ENCODE data around the gene CLTCL1. TPM values are rescaled to one million over a fixed set of nuclear protein-coding genes. Genes with fewer than 3 reads are reported as not detected.

The CLTCL1 gene
- total RNA-seq: 1 to 10 TPM in 1 of 2 donors, under 1 TPM in 1; 0.66 to 2.3 TPM

DNA sequence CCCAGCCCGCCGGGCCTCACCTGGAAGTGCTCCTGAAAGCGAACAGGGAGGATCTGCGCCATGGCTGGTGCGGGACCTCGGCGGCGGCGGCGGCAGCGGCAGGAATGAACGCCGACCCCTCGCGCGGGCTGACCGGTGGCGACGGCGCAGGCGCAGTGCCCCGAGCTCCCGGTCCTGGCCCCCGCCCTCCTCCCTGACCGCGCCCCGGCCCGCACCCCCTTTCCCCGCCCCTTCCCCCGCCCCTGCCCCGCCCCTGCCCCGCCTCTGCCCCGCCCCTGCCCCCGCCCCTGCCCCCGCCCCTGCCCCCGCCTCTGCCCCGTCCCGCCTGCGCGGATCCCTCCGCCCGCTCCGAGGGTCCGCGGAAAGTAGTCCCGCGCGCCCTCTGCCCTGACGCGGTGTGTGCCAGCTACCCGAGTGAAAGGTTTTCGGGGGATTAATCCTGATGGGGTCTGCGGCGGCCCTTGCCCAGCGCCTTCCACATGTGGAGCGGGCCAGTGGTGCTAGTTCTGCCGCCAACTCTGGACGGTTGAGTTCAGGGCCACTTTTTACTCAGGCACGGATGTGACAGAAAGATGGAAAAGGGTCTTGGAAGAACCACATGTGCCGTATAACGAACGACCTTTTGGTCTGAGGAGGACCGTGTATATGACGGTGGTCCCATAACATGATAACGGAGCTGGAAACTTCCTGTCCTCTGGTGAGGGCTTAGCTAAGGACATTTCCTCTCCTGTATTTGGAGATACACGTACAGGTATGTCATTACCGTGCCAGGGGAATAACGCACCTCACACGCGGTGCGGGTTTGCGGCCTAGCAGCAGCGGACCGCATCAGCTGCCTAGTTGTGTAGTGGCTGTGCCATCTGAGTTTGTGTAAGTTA is at the start of gene CLTCL1:
CLTCL1 (minus strand) TSS at position 140 of the 878 bp plus-strand sequence; CDS start at position 62, 78 bp downstream.
- peak within 1 kb of the TSS; percentile 52 to 83 (median 78) for H3K27ac ChIP-seq
- TF ChIP-seq POLR2A (IDR thresholded peaks at IDR 0.05): peak; percentile 15 to 44 (median 31)
- TF ChIP-seq, protein P1, sequence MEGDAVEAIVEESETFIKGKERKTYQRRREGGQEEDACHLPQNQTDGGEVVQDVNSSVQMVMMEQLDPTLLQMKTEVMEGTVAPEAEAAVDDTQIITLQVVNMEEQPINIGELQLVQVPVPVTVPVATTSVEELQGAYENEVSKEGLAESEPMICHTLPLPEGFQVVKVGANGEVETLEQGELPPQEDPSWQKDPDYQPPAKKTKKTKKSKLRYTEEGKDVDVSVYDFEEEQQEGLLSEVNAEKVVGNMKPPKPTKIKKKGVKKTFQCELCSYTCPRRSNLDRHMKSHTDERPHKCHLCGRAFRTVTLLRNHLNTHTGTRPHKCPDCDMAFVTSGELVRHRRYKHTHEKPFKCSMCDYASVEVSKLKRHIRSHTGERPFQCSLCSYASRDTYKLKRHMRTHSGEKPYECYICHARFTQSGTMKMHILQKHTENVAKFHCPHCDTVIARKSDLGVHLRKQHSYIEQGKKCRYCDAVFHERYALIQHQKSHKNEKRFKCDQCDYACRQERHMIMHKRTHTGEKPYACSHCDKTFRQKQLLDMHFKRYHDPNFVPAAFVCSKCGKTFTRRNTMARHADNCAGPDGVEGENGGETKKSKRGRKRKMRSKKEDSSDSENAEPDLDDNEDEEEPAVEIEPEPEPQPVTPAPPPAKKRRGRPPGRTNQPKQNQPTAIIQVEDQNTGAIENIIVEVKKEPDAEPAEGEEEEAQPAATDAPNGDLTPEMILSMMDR (IDR thresholded peaks at IDR 0.05): no peak
- DNase-seq (peak; percentile 84 to 89 (median 88)), ATAC-seq (peak; percentile 93)
- WGBS, 2 donors: 0 to 2% methylated on average over 8 to 57 of the region's 74 CpGs
- H3K36me3 ChIP-seq (replicated peaks in 1 of 2; ENCODE audit: insufficient read depth in 1 of 2, low read depth in 2 of 2): no peaks in the 10 kb centered on the region
- H3K4me1 ChIP-seq: peaks cover 17% of the 10 kb centered on the region
- peak within 1 kb of the TSS; percentile 77 to 98 for H3K4me3 ChIP-seq
- H3K9me3 ChIP-seq: no peaks in the 10 kb centered on the region
- no peaks in the 10 kb centered on the region for H3K27me3 ChIP-seq
- intact Hi-C loops (cut with DNase I): no loop called here

DNA sequence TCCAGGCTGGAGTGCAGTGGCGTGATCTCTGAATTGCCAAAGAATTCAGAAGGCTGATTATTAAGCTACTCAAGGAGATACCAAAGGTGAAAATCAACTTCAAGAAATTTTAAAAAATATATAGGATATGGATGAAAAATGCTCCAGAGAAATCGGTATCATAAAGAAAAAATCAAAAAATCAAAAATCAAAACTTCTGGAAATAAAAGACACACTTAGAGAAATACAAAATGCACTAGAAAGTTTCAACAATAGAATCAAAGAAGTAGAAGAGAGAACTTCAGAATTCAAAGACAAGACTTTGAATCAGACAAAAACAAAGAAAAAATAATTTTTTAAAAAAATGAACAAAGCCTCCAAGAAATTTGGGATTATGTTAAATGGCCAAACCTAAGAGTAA is 45.6 kb upstream of the CLTCL1 start:
- Histone ChIP-seq H3K27ac (no peak overlapping the region), H3K4me3 (no peak overlapping the region), H3K36me3 (replicated peaks in 1 of 2; ENCODE audit: insufficient read depth in 1 of 2, low read depth in 2 of 2) (peaks cover 0 to 3% of the 10 kb centered on the region in 2 donors), H3K4me1 (no peaks in the 10 kb centered on the region), H3K27me3 (no peaks in the 10 kb centered on the region), H3K9me3 (peaks cover 0 to 8% (median 0%) of the 10 kb centered on the region in 3 donors)
- DNase-seq (no peak), ATAC-seq (no peak)
- 95 to 100% methylated on average over 2 of the region's 2 CpGs for WGBS, 2 donors
- intact Hi-C loops (cut with DNase I): no loop called here
- TF ChIP-seq, protein P1 (IDR thresholded peaks at IDR 0.05): no peak
- TF ChIP-seq POLR2A (IDR thresholded peaks at IDR 0.05): no peak

DNA sequence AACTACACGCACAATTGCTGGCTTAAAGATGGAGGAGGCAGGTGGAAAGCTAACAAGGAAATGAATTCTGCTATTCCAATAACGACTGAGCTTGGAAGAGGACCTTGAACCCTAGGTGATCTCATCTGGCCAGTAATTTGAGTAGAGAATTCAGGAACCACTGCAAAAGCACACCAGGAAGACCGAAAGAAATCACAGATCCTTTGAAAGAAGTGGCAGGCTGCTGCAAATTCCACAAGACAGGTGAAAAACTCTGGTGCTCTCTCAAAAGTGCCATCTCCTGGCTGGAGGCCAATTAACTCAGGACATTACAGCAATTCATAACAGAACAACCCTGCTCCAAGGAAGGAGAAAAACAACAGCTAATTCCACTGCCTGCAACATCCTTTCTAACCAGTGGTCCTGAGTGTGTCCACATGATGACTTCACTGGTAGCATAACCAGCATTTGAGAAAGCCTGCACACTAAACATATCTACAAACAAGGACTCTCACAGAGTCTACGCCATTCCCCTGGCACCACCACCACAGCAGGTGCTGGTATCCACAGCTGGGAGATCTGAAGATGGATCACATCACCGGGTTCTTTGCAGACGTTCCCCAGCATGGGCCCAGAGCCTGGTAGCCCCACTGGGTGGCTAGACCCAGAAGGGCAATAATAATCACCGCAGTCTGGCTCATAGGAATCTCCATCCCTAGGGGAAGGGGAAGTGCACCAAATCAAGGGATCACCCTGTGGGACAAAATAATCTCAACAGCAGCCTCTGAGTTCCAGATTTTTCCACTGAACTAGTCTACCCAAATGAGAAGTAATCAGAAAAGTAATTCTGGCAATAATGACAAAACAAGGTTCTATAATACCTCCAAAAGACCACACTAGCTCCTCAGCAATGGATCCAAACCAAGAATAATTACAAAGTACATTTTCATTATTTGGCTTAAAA is 44.9 kb upstream of the CLTCL1 start:
- H3K4me1 ChIP-seq: no peaks in the 10 kb centered on the region
- H3K9me3 ChIP-seq: peaks cover 0 to 8% (median 0%) of the 10 kb centered on the region in 3 donors
- TF ChIP-seq POLR2A (IDR thresholded peaks at IDR 0.05): no peak
- TF ChIP-seq, protein P1 (IDR thresholded peaks at IDR 0.05): no peak
- intact Hi-C loops (cut with DNase I): no loop called here
- ATAC-seq: no peak
- no peaks in the 10 kb centered on the region for H3K27me3 ChIP-seq
- no peak overlapping the region for H3K27ac ChIP-seq
- 87 to 92% methylated on average over 6 to 7 of the region's 7 CpGs for WGBS, 2 donors
- H3K4me3 ChIP-seq: no peak overlapping the region
- peaks cover 0 to 3% of the 10 kb centered on the region in 2 donors for H3K36me3 ChIP-seq (replicated peaks in 1 of 2; ENCODE audit: insufficient read depth in 1 of 2, low read depth in 2 of 2)
- no peak for DNase-seq

DNA sequence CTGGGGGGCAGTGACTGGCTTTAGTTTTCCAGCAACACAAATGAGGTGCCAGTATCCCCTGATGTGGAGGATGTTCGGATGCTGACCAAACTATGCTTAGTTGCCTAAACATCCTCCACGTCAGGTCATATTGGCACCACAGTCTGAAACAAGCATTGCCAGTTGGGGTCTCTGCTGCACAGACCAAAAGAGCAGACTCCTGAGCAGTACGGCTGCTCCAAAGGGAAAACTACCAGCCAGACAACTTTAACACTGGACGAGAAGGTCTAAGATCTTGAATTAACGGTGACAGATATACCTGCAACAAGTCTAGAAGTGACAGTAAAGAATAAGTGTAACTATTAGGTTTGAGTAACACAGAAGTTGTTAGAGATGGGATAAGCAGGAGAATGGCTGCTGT is 40.5 kb upstream of the CLTCL1 start:
- WGBS, 2 donors: 93 to 100% methylated on average over 5 of the region's 5 CpGs
- Histone ChIP-seq H3K27me3 (no peaks in the 10 kb centered on the region), H3K4me3 (no peak overlapping the region), H3K27ac (no peak overlapping the region), H3K4me1 (no peaks in the 10 kb centered on the region), H3K36me3 (replicated peaks in 1 of 2; ENCODE audit: insufficient read depth in 1 of 2, low read depth in 2 of 2) (peaks cover 5 to 16% of the 10 kb centered on the region in 2 donors), H3K9me3 (no peaks in the 10 kb centered on the region)
- ATAC-seq: no peak
- DNase-seq: no peak
- TF ChIP-seq, protein P1 (IDR thresholded peaks at IDR 0.05): no peak
- TF ChIP-seq POLR2A (IDR thresholded peaks at IDR 0.05): no peak
- intact Hi-C loops (cut with DNase I): no loop called here
